Natural killer cell (primary cell): Measurements from ENCODE around the gene AIFM1. TPM values are rescaled to one million over a fixed set of nuclear protein-coding genes. Genes with fewer than 3 reads are reported as not detected.
A peak's percentile ranks its signal among the peaks of the same experiment; 100 is the strongest.

Source experiments
- ATAC-seq, 3 donors: fragments of 150-1000 bp in 2 of 3; fragments of 200-7000 bp in 1 of 3; cut with Tn5 transposase; 1 replicate in 1 of 3; 2 replicates in 2 of 3; pipeline ENCODE4 v1.10.0; 2021; ENCODE audit warnings: mild to moderate bottlenecking in 2 of 3, moderate library complexity in 2 of 3
- DNase-seq, 2 donors: peaks; one replicate each; pipeline versions ENCODE4 v3.0.0 to v3.0.0-alpha.2; 2013 to 2021; ENCODE audit warnings: mixed read lengths in 1 of 2
- H3K27ac ChIP-seq: one replicate; pipeline ENCODE4 v1.5.1; 2013; ENCODE audit warnings: mild to moderate bottlenecking, low read length
- H3K27me3 ChIP-seq: one replicate; pipeline ENCODE4 v1.6.1; 2013; ENCODE audit warnings: low read length; ENCODE audit not compliant: control insufficient read depth, insufficient read depth
- H3K36me3 ChIP-seq: one replicate; pipeline ENCODE4 v1.6.1; 2013; ENCODE audit warnings: low read length; ENCODE audit not compliant: control insufficient read depth, insufficient read depth
- H3K4me1 ChIP-seq: one replicate; pipeline ENCODE4 v1.6.1; 2013; ENCODE audit warnings: low read length; ENCODE audit not compliant: control insufficient read depth, insufficient read depth
- H3K4me3 ChIP-seq: one replicate; pipeline ENCODE4 v1.5.1; 2013; ENCODE audit warnings: low read length
- H3K9me3 ChIP-seq: one replicate; pipeline ENCODE4 v1.6.1; 2013; ENCODE audit warnings: low read length; ENCODE audit not compliant: control insufficient read depth, insufficient read depth
- H3K27ac Mint-ChIP-seq, 2 donors: one replicate each; pipeline ENCODE4 v1.8.0; 2022; ENCODE audit warnings: mild to moderate bottlenecking in 2 of 2, mixed read lengths in 2 of 2, moderate library complexity in 1 of 2
- H3K27me3 Mint-ChIP-seq, 2 donors: one replicate each; pipeline ENCODE4 v1.8.0; 2022; ENCODE audit warnings: low read depth in 2 of 2, mixed read lengths in 2 of 2
- H3K36me3 Mint-ChIP-seq: one replicate; pipeline ENCODE4 v1.8.0; 2022; ENCODE audit warnings: mixed read lengths
- H3K4me1 Mint-ChIP-seq, 2 donors: one replicate each; pipeline ENCODE4 v1.8.0; 2022; ENCODE audit warnings: mixed read lengths in 2 of 2
- H3K4me3 Mint-ChIP-seq: one replicate; pipeline ENCODE4 v1.8.0; 2022; ENCODE audit warnings: mild to moderate bottlenecking, moderate library complexity, mixed read lengths
- H3K9me3 Mint-ChIP-seq, 2 donors: one replicate each; pipeline ENCODE4 v1.8.0; 2022; ENCODE audit warnings: mixed read lengths in 2 of 2
- WGBS: methylation state at CpG from one replicate; pipeline ENCODE4 v1.1.7; 2013; ENCODE audit warnings: missing lambda C conversion rate; ENCODE audit not compliant: insufficient coverage; 5-methylcytosine and 5-hydroxymethylcytosine counted together
- intact Hi-C: fragments of 100-400 bp; cut with micrococcal nuclease; formaldehyde crosslinking; loops from one replicate; pipeline ENCODE4 v1.14.2; 2022
- total RNA-seq, 4 donors: library from RNA; stranded (reverse); fragments of 120-200 nt in 1 of 4; gene quantifications; one replicate each; pipeline versions ENCODE4 v1.2.3 to v1.2.4, GENCODE V29; 2013 to 2022
- TF ChIP-seq, protein P1 (sequence below): fragments of 200-600 bp; IDR thresholded peaks from one replicate; pipeline ENCODE4 v1.8.0; 2022; ENCODE audit warnings: antibody characterized with exemption

Gene AIFM1
- total RNA-seq, 3 donors from 2014 or later (not counting 1 experiment from before 2014, with no cell fraction given) = 16.2 to 21.1 (median 17.0) TPM

DNA sequence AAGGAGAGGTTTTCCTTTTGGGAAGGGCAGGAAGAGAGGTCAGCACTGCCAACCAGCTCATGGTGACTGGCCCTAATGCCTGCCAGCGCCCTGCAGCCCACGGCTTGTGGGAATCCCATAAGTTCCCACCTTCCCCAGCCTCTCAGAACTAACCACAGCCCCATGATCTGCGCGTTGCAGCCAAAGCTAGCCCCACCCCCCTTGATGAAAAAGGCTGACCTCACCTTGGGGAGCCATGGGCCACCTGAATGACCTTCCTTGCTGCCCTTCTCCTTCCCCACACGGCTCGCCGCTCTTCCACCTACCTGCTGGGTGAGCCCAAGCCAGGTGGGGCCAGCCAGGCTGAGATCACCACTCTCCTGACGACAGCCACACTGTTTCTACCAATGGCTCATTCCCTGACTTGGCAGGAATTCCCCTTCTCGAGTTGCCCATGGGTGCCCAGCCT lies 51.5 kb downstream of the AIFM1 start:
- Histone ChIP-seq H3K4me3 (no peak overlapping the region), H3K4me1 (peaks cover 14% of the 10 kb centered on the region), H3K9me3 (no peaks in the 10 kb centered on the region), H3K27ac (no peak overlapping the region), H3K36me3 (no peaks in the 10 kb centered on the region), H3K27me3 (no peaks in the 10 kb centered on the region)
- Mint-ChIP-seq H3K4me1 (peaks cover under 1 to 20% of the 10 kb centered on the region in 2 donors), H3K4me3 (no peak overlapping the region), H3K36me3 (no peaks in the 10 kb centered on the region), H3K27me3 (no peaks in the 10 kb centered on the region), H3K9me3 (no peaks in the 10 kb centered on the region), H3K27ac (no peak overlapping the region)
- TF ChIP-seq, protein P1, sequence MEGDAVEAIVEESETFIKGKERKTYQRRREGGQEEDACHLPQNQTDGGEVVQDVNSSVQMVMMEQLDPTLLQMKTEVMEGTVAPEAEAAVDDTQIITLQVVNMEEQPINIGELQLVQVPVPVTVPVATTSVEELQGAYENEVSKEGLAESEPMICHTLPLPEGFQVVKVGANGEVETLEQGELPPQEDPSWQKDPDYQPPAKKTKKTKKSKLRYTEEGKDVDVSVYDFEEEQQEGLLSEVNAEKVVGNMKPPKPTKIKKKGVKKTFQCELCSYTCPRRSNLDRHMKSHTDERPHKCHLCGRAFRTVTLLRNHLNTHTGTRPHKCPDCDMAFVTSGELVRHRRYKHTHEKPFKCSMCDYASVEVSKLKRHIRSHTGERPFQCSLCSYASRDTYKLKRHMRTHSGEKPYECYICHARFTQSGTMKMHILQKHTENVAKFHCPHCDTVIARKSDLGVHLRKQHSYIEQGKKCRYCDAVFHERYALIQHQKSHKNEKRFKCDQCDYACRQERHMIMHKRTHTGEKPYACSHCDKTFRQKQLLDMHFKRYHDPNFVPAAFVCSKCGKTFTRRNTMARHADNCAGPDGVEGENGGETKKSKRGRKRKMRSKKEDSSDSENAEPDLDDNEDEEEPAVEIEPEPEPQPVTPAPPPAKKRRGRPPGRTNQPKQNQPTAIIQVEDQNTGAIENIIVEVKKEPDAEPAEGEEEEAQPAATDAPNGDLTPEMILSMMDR = no peak
- 77% methylated on average over 9 of the region's 9 CpGs for WGBS
- intact Hi-C loops = no loop called here
- DNase-seq (no peak), ATAC-seq (no peak)

DNA sequence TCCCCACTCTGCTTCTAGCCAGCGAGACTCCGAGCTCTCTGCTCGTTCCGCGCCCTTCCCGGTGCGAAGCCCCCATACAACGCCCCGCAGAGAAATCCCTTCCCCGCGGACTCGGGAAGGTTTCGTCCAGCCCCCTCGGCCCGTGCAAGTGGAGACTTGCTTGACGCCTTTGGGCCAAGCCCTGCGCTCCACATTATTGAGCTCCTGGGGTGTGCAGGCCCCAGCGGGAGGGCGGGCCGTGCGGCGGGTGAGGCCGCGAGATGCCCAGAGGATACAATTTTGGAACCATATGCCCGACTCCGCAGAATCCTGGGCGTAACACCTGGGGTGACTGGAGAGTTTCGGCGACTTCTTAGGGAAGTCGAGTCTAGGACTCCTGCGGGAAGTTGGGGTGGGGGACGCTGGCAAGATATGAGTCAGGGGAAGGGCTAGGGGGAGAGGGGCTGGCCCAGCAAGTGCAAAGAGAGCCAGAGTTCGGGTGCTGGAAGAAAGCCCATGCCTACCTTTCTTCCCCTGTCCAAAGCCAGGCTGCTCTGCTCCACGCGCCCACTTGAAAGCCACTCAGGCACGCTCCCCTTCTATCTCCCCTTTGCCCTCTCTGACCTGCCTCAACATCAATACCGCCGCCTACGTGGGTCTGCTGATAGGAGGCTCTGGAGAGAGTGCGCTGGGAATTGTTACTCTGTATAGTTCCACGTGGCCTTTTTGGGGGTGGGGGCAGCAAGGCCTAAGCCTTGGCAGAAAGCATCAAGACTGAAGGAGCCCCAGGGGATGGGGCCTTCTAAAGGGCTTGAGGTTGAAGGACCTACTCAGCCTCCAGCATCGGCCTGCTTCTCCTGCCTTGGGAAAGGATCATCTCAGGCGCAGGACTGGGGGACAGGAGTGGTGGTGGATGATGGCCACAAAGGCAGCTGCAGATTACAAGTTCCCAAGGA lies 54.2 kb downstream of the AIFM1 start:
- Histone ChIP-seq H3K4me3 (peak overlapping the region; percentile 16), H3K36me3 (no peaks in the 10 kb centered on the region), H3K4me1 (peaks cover 30% of the 10 kb centered on the region), H3K27ac (no peak overlapping the region), H3K9me3 (no peaks in the 10 kb centered on the region), H3K27me3 (no peaks in the 10 kb centered on the region)
- no peaks in the 10 kb centered on the region for H3K27me3 Mint-ChIP-seq
- ATAC-seq (no peak), DNase-seq (no peak)
- no peaks in the 10 kb centered on the region for H3K9me3 Mint-ChIP-seq
- intact Hi-C loops = no loop called here
- TF ChIP-seq, protein P1 = no peak
- peak overlapping the region; percentile 25 to 91 for H3K27ac Mint-ChIP-seq
- H3K36me3 Mint-ChIP-seq = no peaks in the 10 kb centered on the region
- H3K4me3 Mint-ChIP-seq = peak overlapping the region; percentile 77
- H3K4me1 Mint-ChIP-seq = peaks cover 23 to 32% of the 10 kb centered on the region in 2 donors
- WGBS = 57% methylated on average over 43 of the region's 43 CpGs

DNA sequence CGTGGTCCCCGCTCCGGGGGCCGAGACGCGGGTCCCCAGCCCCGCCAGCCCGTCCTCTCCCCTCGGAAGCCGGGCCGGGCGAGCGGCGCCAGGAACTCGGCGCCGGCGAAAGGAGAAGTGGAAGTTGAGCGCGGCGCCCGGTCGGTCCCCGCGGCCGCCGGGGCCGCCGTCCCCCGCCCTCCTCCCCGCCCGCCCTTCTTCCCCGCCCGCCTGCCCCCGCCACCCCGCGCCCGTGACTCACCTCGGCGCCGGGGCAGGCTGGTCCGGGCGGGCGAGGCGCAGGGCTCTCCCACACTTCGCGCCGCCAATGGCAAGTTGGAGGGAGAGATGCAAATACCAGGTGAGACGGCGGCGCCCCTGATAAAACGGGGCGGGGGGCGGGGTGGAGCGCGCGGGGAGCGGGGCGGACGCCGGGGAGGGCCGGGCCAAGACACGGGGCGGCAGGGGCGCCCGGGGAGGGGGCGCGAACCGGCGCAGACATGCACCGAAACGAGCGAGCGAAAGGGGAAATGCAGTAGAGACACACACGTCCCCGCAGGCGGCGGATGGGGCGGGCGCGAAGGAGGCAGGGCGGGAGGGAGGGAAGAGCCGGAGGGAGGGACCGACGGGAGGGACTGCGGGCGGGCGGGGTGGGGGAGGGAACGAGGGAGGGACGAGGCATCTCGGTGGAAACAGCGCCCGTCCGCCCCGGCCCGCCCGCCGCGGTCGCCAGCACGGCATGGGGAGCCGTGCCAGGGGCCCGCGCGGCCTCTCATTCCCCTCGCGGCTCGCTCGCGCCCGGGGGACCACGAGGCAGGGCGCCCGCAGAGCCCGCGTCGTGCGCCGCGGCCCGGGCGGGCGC lies 55.0 kb downstream of the AIFM1 start, which contains the start of gene ELF4:
Gene ELF4 (minus strand): TSS at position 119 of the 841 bp plus-strand sequence. CDS start 29,167 bp downstream, outside the sequence.
- H3K4me3 ChIP-seq = peak within 1 kb of the TSS; percentile 48
- H3K27ac ChIP-seq = peak within 1 kb of the TSS; percentile 79
- peak; percentile 69 to 84 (median 74) for ATAC-seq
- WGBS = under 1% methylated on average over 98 of the region's 123 CpGs
- TF ChIP-seq, protein P1 = no peak
- Mint-ChIP-seq H3K4me3 (peak within 1 kb of the TSS; percentile 91), H3K9me3 (no peaks in the 10 kb centered on the region), H3K27me3 (no peaks in the 10 kb centered on the region), H3K4me1 (peaks cover 30 to 40% of the 10 kb centered on the region in 2 donors), H3K27ac (peak within 1 kb of the TSS; percentile 83 to 91), H3K36me3 (no peaks in the 10 kb centered on the region)
- no peaks in the 10 kb centered on the region for H3K27me3 ChIP-seq
- H3K9me3 ChIP-seq = no peaks in the 10 kb centered on the region
- H3K4me1 ChIP-seq = peaks cover 39% of the 10 kb centered on the region
- intact Hi-C loops = no loop called here
- no peaks in the 10 kb centered on the region for H3K36me3 ChIP-seq
- DNase-seq = peak; percentile 57 to 80
